DND-41 (cell line): ENCODE data around the gene MTHFD1.

Experiments
- ATAC-seq: fragments of 200-7000 bp; cut with Tn5 transposase; 3 replicates; pipeline ENCODE4 v1.9.1; 2021; ENCODE audit warnings: low read depth; ENCODE audit not compliant: insufficient read depth
- DNase-seq: peaks from one replicate; pipeline ENCODE4 v3.0.0-alpha.2; 2020
- H2AFZ ChIP-seq: 2 replicates; pipeline ENCODE4 v1.6.0; 2012; ENCODE audit warnings: low read depth, low read length
- H3K27ac ChIP-seq: 2 replicates; pipeline ENCODE4 v1.5.1; 2012; ENCODE audit warnings: low read length, inconsistent platforms
- H3K27me3 ChIP-seq: fragments of 200-600 bp; sonication (generic); 2 replicates; pipeline ENCODE4 v1.6.0; 2012; ENCODE audit warnings: low read length, mild to moderate bottlenecking, inconsistent platforms; ENCODE audit not compliant: insufficient read depth, poor library complexity
- H3K36me3 ChIP-seq: 2 replicates; pipeline ENCODE4 v1.5.1; 2012; ENCODE audit warnings: low read length, inconsistent platforms; ENCODE audit not compliant: insufficient read depth
- H3K4me1 ChIP-seq: 2 replicates; pipeline ENCODE4 v1.5.1; 2012; ENCODE audit warnings: mild to moderate bottlenecking, low read length; ENCODE audit not compliant: insufficient read depth
- H3K4me2 ChIP-seq: 2 replicates; pipeline ENCODE4 v1.6.0; 2012; ENCODE audit warnings: mild to moderate bottlenecking, moderate library complexity, low read length, inconsistent platforms; ENCODE audit not compliant: insufficient read depth
- H3K4me3 ChIP-seq, 2 experiments: fragments of 200-600 bp in 1 of 2; shearing (Covaris generic) in 1 of 2; 2 replicates each; pipeline ENCODE4 v1.5.1; 2012 to 2016; ENCODE audit warnings: inconsistent platforms in 2 of 2, low read length in 2 of 2, mild to moderate bottlenecking in 2 of 2, low read depth in 1 of 2, moderate library complexity in 1 of 2
- H3K79me2 ChIP-seq: 2 replicates; pipeline ENCODE4 v1.6.0; 2012; ENCODE audit warnings: low read length, inconsistent platforms; ENCODE audit not compliant: insufficient read depth
- H3K9ac ChIP-seq: 2 replicates; pipeline ENCODE4 v1.6.0; 2012; ENCODE audit warnings: low read depth, mild to moderate bottlenecking, inconsistent platforms, low read length, moderate library complexity
- H3K9me3 ChIP-seq: 2 replicates; pipeline ENCODE4 v1.5.1; 2012; ENCODE audit warnings: low read length, moderate library complexity, mild to moderate bottlenecking, inconsistent platforms; ENCODE audit not compliant: insufficient read depth, severe bottlenecking
- H4K20me1 ChIP-seq: 2 replicates; pipeline ENCODE4 v1.6.0; 2012; ENCODE audit warnings: low read length; ENCODE audit not compliant: insufficient read depth
- EZH2 ChIP-seq: IDR thresholded peaks from 3 replicates; pipeline ENCODE4 v1.6.1; 2012; ENCODE audit warnings: borderline replicate concordance, low read depth, mild to moderate bottlenecking, moderate library complexity, low read length, inconsistent platforms; ENCODE audit not compliant: severe bottlenecking
- TF ChIP-seq, protein P1 (sequence below): IDR thresholded peaks from 2 replicates; pipeline ENCODE4 v1.5.1; 2012; ENCODE audit warnings: borderline replicate concordance, low read length, moderate library complexity, mild to moderate bottlenecking; ENCODE audit not compliant: poor library complexity, severe bottlenecking; ENCODE audit errors: extremely low read depth

The MTHFD1 gene

GRCh38 chr14:64468451-64468850, 80.3 kb downstream of the MTHFD1 start:
- no peak for DNase-seq
- H3K27me3 ChIP-seq: no peaks in the 10 kb centered on the region

DNA sequence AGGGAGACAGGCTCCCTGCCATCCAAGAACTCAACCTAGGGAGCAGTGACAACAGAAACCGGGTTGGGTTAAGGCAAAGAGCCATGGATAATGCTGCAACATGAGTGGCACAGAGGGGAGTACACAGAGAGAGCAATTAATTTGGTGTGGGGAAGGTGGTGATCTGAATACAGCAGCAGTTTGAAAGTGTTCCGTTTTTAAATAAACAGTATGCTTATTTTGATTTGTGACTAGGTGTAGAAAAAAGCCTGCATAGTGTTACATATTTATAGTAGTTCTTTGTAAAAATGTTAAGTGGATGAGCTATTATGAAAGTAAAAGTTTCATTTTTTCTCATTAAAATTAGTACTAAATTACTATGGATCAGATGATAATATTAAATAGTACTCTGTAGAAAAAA, 85.9 kb downstream of the MTHFD1 start:
- no peaks in the 10 kb centered on the region for H3K9me3 ChIP-seq
- H3K27ac ChIP-seq: no peak overlapping the region
- H3K27me3 ChIP-seq: no peaks in the 10 kb centered on the region
- no peak overlapping the region for H3K9ac ChIP-seq
- H3K79me2 ChIP-seq: no peaks in the 10 kb centered on the region
- H3K4me1 ChIP-seq: no peaks in the 10 kb centered on the region
- H4K20me1 ChIP-seq: peaks cover 2% of the 10 kb centered on the region; the same call in 1 of the 2 replicates
- no peak overlapping the region for H2AFZ ChIP-seq
- H3K4me2 ChIP-seq: no peak overlapping the region
- H3K4me3 ChIP-seq: no peak overlapping the region
- no peak for TF ChIP-seq EZH2
- TF ChIP-seq, protein P1, sequence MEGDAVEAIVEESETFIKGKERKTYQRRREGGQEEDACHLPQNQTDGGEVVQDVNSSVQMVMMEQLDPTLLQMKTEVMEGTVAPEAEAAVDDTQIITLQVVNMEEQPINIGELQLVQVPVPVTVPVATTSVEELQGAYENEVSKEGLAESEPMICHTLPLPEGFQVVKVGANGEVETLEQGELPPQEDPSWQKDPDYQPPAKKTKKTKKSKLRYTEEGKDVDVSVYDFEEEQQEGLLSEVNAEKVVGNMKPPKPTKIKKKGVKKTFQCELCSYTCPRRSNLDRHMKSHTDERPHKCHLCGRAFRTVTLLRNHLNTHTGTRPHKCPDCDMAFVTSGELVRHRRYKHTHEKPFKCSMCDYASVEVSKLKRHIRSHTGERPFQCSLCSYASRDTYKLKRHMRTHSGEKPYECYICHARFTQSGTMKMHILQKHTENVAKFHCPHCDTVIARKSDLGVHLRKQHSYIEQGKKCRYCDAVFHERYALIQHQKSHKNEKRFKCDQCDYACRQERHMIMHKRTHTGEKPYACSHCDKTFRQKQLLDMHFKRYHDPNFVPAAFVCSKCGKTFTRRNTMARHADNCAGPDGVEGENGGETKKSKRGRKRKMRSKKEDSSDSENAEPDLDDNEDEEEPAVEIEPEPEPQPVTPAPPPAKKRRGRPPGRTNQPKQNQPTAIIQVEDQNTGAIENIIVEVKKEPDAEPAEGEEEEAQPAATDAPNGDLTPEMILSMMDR: no peak
- H3K36me3 ChIP-seq: peaks cover 9% of the 10 kb centered on the region; the same call in 1 of the 2 replicates
- ATAC-seq (no peak), DNase-seq (no peak)

More at GRCh38 chr14:64468451-64468850, 80.3 kb downstream of the MTHFD1 start:
- Histone ChIP-seq H3K4me3 (no peak overlapping the region), H3K9ac (no peak overlapping the region), H3K36me3 (no peaks in the 10 kb centered on the region), H2AFZ (no peak overlapping the region), H3K9me3 (no peaks in the 10 kb centered on the region), H3K4me1 (peaks cover 24% of the 10 kb centered on the region), H4K20me1 (peaks cover 13% of the 10 kb centered on the region), H3K79me2 (peaks cover 5% of the 10 kb centered on the region; the same call in 1 of the 2 replicates), H3K4me2 (no peak overlapping the region), H3K27ac (no peak overlapping the region)
- TF ChIP-seq, protein P1: no peak
- no peak for TF ChIP-seq EZH2
- no peak for ATAC-seq

GRCh38 chr14:64474698-64475097, 86.5 kb downstream of the MTHFD1 start:
- no peak for DNase-seq
- Histone ChIP-seq H2AFZ (no peak overlapping the region), H3K36me3 (peaks cover 9% of the 10 kb centered on the region; the same call in 1 of the 2 replicates), H3K9me3 (no peaks in the 10 kb centered on the region), H3K4me3 (no peak overlapping the region), H3K27ac (no peak overlapping the region), H4K20me1 (peaks cover 2% of the 10 kb centered on the region; the same call in 1 of the 2 replicates), H3K4me1 (no peaks in the 10 kb centered on the region), H3K4me2 (no peak overlapping the region), H3K27me3 (no peaks in the 10 kb centered on the region), H3K9ac (no peak overlapping the region), H3K79me2 (no peaks in the 10 kb centered on the region)
- no peak for ATAC-seq
- no peak for TF ChIP-seq EZH2
- TF ChIP-seq, protein P1: no peak
